Breast epithelium (tissue), 4 donors: ENCODE results near the gene NKIRAS1. TPM values are rescaled to one million over a fixed set of nuclear protein-coding genes. Genes with fewer than 3 reads are reported as not detected.

Experiments
- DNase-seq, 2 donors: peaks; one replicate each; pipeline ENCODE4 v3.0.0-alpha.2; 2019; ENCODE audit warnings: low spot score in 2 of 2
- H3K27ac ChIP-seq, 2 donors: fragments of 200-600 bp; sonication (generic) in 1 of 2; one replicate each; pipeline ENCODE4 v1.5.1; 2016 to 2019; ENCODE audit warnings: mild to moderate bottlenecking in 1 of 2
- H3K27me3 ChIP-seq, 2 donors: fragments of 200-600 bp; sonication (generic) in 1 of 2; one replicate each; pipeline versions ENCODE4 v1.5.1 to v1.6.0; 2017 to 2019; ENCODE audit warnings: control low read depth in 1 of 2, mild to moderate bottlenecking in 1 of 2
- H3K36me3 ChIP-seq: fragments of 200-600 bp; one replicate; pipeline ENCODE4 v1.5.1; 2019
- H3K4me1 ChIP-seq, 2 donors: fragments of 200-600 bp; sonication (generic); one replicate each; pipeline ENCODE4 v1.5.1; 2016 to 2019; ENCODE audit warnings: control low read depth in 1 of 2
- H3K4me3 ChIP-seq, 3 donors: fragments of 200-600 bp; sonication (generic); 1 replicate in 2 of 3; 2 replicates in 1 of 3; pipeline ENCODE4 v1.5.1; 2016 to 2019; ENCODE audit warnings: mild to moderate bottlenecking in 3 of 3, moderate library complexity in 2 of 3
- H3K9me3 ChIP-seq, 2 donors: fragments of 200-600 bp; sonication (generic) in 1 of 2; one replicate each; pipeline ENCODE4 v1.5.1; 2016 to 2019; ENCODE audit warnings: control low read depth in 1 of 2
- CTCF ChIP-seq, 3 donors: fragments of 450-650 bp; IDR thresholded peaks; one replicate each; pipeline ENCODE4 v1.5.1; 2016 to 2017; ENCODE audit warnings: antibody characterized with exemption in 3 of 3, mild to moderate bottlenecking in 3 of 3, moderate library complexity in 3 of 3
- POLR2A ChIP-seq: fragments of 450-650 bp; IDR thresholded peaks from one replicate; pipeline ENCODE4 v1.6.1; 2016; ENCODE audit warnings: antibody characterized with exemption, mild to moderate bottlenecking, moderate library complexity
- POLR2AphosphoS5 ChIP-seq, 3 donors: sonication (generic); formaldehyde crosslinking; IDR thresholded peaks; one replicate each; pipeline ENCODE4 v1.6.1; 2017; ENCODE audit warnings: antibody characterized with exemption in 3 of 3
- intact Hi-C: fragments of 100-400 bp; cut with DNase I; formaldehyde crosslinking; loops from one replicate; pipeline ENCODE4 v1.15.1; 2023; ENCODE audit warnings: low total_unique reads
- total RNA-seq, 3 donors: library from RNA; depleted of rRNA; stranded (reverse); fragments of >200 nt; gene quantifications; one replicate each; pipeline ENCODE4 v1.1.0, GENCODE V29; 2016

NKIRAS1 gene
- total RNA-seq, 3 donors from 2014 or later, result 15.7 to 20.3 (median 19.2) TPM

DNA sequence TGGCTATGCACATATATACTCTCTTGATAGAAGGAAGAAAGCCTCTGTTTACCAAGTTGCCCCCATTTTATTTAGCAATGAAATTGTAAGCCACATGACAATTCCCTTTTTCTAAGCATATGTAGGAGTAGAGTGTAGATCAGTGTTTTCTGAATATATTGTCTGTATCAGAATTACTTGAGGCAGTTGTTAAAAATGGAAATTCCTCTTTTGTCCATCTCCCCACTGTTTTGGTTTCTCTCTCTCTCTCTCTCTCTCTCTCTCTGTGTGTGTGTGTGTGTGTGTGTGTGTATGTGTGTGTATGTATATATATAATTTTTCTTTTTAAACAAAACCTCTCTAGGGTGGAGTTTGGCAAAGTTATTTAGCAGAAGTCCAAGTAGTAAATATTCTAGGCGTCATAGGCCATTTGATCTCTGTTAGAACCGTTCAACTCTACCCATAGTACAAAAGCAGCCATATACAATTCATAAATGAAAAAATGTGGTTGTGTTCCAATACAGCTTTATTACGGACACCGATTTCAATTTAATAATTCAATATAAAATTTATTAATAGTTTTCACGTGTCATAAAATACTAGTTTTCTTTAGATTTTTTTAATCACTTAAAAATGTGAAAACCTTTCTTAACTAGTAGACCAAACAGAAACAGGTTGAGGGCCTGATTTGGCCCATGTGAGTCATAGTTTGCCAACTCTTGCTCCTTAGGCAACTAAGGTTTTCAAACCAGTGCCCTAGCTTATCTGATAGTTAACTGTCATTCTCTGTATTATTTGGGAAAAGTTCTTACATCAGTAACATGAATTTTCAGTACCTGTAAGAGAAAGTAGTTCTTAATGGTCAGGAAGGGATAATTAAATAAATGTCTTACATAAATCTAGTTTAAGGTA lies 71.2 kb downstream of the NKIRAS1 start:
- DNase-seq, result no peak
- Histone ChIP-seq H3K4me1 (no peaks in the 10 kb centered on the region), H3K4me3 (no peak overlapping the region), H3K36me3 (no peaks in the 10 kb centered on the region), H3K9me3 (no peaks in the 10 kb centered on the region), H3K27me3 (no peaks in the 10 kb centered on the region), H3K27ac (no peak overlapping the region)
- TF ChIP-seq POLR2AphosphoS5 (IDR thresholded peaks at IDR 0.05) (no peak), CTCF (IDR thresholded peaks at IDR 0.05) (no peak), POLR2A (no peak)
- intact Hi-C loops, result no loop called here

DNA sequence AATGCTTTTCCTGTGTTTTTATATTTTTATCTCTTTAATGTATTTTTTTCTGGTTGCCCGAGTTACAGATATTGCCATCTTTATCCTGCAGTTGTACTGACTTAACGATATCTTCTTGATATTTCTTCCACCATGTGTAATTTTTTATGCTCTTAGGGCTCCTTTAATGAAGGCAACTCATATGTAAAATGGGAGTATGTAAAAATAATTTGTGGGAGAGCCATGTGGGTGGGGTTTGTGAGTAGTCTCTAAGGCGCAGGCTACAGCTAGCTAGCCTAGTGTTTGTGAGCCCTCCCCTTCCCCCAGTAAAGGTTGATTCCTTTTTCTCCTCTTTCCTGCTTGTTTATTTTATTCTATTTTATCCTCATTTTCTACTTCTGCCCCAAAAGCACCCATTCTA lies 72.9 kb downstream of the NKIRAS1 start:
- no peak for DNase-seq
- intact Hi-C loops, result no loop called here
- TF ChIP-seq POLR2A, result no peak
- no peak for TF ChIP-seq CTCF (IDR thresholded peaks at IDR 0.05)
- no peak for TF ChIP-seq POLR2AphosphoS5 (IDR thresholded peaks at IDR 0.05)
- H3K27ac ChIP-seq, result no peak overlapping the region
- no peaks in the 10 kb centered on the region for H3K27me3 ChIP-seq
- H3K4me1 ChIP-seq, result no peaks in the 10 kb centered on the region
- H3K9me3 ChIP-seq, result no peaks in the 10 kb centered on the region
- H3K4me3 ChIP-seq, result no peak overlapping the region
- H3K36me3 ChIP-seq, result no peaks in the 10 kb centered on the region

Other genes with a start within 250 kb of the NKIRAS1 start
- 100 to 1,000 TPM in 2 of 3 donors, 10 to 100 TPM in 1; 86.4 to 127 (median 111) TPM for gene UBE2E1, start 111.0 kb downstream of the NKIRAS1 start, total RNA-seq
- 1,000 to 10,000 TPM; 2,644 to 3,809 (median 3,544) TPM for gene RPL15, start 142 bp upstream of the NKIRAS1 start, total RNA-seq
- 10 to 100 TPM; 26.2 to 43.8 (median 37.4) TPM for gene NR1D2, start 28.3 kb upstream of the NKIRAS1 start, total RNA-seq